Breast epithelium (tissue), 3 donors: ENCODE measurements around the gene ASIC4.

Experiments used
- CTCF ChIP-seq, 3 donors: fragments of 450-650 bp; IDR thresholded peaks; one replicate each; pipeline ENCODE4 v1.5.1; 2016 to 2017; ENCODE audit warnings: antibody characterized with exemption in 3 of 3, mild to moderate bottlenecking in 3 of 3, moderate library complexity in 3 of 3
- POLR2A ChIP-seq: fragments of 450-650 bp; IDR thresholded peaks from one replicate; pipeline ENCODE4 v1.6.1; 2016; ENCODE audit warnings: antibody characterized with exemption, mild to moderate bottlenecking, moderate library complexity
- POLR2AphosphoS5 ChIP-seq, 3 donors: sonication (generic); formaldehyde crosslinking; IDR thresholded peaks; one replicate each; pipeline ENCODE4 v1.6.1; 2017; ENCODE audit warnings: antibody characterized with exemption in 3 of 3

DNA sequence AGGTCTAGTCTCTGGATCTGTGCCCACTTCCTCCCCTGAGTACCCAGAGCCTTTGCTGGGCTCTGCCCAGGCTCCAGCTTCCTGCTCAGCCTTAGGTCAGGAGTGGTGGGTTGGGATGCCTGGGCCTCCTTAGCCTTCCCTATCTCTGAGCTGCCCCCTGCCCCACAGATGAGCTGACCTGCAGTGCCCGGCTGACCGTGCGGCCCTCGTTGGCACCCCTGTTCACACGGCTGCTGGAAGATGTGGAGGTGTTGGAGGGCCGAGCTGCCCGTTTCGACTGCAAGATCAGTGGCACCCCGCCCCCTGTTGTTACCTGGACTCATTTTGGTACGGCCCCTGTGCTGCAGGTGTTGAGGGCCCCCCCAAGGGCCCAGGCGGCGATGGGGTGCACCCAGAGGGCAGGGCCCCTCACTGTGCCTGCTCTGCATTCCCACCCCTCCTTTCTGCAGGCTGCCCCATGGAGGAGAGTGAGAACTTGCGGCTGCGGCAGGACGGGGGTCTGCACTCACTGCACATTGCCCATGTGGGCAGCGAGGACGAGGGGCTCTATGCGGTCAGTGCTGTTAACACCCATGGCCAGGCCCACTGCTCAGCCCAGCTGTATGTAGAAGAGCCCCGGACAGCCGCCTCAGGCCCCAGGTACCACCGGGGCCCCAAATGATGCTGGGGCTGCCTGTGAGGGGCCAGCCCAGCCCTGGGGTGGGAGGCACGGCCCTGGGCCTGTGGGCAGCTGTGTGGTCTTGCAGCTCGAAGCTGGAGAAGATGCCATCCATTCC is 45.7 kb upstream of the ASIC4 start:
- no peak for TF ChIP-seq CTCF (IDR thresholded peaks at IDR 0.05)
- TF ChIP-seq POLR2AphosphoS5 (IDR thresholded peaks at IDR 0.05): no peak
- no peak for TF ChIP-seq POLR2A
